LNCAP (cell line): Measurements from ENCODE around the gene DNAH10.

Source experiments
- TF ChIP-seq, protein P1 (sequence below): fragments of 450-650 bp; IDR thresholded peaks from 2 replicates; pipeline ENCODE4 v1.5.1; 2017; ENCODE audit warnings: mild to moderate bottlenecking

DNAH10 gene

DNA sequence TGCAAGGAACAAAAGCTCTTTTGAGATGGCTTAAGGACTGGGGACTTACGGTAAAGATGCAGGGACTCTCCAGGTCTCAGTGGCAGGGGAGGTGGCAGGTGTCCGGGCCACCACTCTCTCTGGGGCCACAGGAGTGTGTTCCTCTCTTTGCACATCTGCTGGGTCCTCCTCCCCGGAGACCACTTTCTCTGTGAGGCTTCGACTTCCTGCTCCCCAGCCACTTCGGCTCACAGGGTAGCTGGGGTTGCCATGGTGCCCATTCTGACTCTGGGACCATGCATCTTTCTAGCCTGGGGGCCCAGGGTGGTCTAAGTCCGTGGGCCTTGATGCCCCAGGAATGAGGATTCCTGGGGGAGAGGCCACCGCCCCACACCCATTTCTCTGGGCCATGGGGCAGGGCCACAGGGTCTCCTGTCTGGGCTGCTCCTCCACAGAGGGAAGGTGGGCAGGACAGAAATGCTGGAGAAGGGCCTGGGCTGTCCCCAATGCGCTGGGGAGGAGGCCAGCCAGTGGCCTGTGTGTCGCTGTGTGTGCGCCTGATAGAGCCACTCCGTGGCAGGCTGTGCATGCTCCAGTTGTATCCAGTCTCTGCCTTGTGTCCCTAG is 172.0 kb downstream of the DNAH10 start:
- TF ChIP-seq, protein P1, sequence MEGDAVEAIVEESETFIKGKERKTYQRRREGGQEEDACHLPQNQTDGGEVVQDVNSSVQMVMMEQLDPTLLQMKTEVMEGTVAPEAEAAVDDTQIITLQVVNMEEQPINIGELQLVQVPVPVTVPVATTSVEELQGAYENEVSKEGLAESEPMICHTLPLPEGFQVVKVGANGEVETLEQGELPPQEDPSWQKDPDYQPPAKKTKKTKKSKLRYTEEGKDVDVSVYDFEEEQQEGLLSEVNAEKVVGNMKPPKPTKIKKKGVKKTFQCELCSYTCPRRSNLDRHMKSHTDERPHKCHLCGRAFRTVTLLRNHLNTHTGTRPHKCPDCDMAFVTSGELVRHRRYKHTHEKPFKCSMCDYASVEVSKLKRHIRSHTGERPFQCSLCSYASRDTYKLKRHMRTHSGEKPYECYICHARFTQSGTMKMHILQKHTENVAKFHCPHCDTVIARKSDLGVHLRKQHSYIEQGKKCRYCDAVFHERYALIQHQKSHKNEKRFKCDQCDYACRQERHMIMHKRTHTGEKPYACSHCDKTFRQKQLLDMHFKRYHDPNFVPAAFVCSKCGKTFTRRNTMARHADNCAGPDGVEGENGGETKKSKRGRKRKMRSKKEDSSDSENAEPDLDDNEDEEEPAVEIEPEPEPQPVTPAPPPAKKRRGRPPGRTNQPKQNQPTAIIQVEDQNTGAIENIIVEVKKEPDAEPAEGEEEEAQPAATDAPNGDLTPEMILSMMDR, result no peak

DNA sequence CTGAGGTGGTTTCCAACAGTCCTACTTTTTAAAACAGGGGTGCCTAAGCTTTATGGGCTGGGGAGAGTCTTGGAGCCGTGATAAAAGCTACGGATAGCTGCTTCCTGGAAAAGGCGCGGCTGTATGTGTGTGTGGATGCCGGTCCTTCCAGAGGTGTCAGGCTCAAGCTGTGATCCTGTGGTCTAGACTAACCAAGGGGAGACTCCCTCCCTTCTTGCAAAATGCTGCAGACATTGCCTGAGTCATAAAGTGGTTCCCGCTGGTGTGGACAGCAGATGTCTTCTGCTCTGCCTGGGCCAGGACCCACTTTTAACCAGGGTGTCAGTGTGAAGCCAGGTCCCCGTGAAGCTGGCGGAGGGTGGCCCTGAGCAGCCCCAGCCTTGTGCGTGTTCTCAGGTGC is 172.7 kb downstream of the DNAH10 start:
- TF ChIP-seq, protein P1, result no peak

DNA sequence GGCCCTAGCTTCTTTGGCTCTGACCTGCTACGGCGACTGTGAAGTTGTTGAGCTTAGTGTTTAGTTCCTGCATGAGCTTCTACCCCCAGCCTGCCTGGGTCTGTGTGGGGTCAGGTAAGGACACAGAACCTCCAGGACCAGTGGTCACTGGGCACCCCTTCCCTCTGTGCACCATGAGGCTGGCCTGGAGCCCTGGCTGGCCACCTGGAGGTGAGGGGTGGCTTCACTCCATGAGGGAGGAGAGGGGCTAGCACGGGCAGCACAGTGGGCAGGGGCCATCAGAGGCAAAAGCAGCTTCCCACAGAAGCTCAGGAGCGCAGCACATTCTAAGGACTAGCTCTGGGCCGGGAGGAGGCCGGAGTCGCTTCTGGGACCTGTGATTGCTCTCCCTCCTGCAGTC is 173.9 kb downstream of the DNAH10 start:
- TF ChIP-seq, protein P1, result no peak

DNA sequence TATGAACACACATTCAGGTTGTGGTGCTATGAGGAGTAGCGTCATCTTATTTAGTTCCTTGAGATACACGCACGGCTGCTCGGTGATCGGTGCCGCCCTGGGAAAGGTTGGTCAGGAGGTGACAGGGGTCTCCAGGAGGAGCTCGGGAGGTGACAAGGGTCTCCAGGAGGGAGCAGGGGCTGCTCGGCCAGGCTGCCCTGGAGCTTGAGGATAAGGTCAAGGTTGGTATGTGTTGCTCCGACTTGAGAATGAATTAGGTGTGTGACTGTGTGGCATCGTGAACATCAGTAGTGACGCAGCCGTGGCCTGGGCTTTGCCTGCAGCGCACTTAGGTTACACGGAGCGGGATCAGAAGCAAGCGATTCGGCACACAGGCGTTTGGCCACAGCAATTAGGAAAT is 174.4 kb downstream of the DNAH10 start:
- TF ChIP-seq, protein P1, result no peak

DNA sequence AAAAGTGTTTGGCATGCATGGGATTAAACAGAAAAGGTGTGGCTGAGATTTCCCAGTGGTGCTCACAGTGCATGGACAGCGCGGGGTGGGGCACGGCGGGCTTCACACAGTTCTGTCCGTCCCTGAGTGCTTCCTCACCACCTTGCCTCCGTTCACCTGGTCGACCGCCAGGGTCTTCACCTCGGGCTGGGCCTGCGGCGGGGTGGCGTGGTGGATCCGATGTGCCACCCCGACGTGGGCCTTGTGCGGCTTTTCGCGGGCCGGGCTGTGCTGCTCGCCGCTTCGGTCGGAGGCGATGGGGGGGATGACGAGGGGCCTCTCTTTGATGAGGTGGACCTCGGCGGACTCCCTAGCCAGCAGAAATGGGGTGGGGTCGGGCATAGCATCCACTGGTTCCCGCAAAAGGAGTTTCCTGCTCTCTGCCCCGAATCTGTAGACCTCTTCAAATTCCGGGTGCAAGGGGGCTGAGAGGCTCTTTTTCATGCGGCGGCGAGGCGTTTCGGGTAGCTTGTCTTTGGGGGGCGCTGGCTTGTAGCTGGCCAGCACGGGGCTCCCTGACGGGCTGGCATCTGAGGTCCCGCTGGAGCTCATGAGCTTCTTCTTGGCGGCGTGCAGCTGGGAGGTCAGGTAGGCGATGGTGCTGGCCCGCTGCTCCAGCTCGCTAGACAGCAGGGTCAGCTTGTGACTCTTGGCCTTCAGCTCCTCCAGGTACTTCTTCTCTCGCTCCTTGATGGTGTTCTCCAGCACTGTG is 175.0 kb downstream of the DNAH10 start:
- TF ChIP-seq, protein P1, result no peak

DNA sequence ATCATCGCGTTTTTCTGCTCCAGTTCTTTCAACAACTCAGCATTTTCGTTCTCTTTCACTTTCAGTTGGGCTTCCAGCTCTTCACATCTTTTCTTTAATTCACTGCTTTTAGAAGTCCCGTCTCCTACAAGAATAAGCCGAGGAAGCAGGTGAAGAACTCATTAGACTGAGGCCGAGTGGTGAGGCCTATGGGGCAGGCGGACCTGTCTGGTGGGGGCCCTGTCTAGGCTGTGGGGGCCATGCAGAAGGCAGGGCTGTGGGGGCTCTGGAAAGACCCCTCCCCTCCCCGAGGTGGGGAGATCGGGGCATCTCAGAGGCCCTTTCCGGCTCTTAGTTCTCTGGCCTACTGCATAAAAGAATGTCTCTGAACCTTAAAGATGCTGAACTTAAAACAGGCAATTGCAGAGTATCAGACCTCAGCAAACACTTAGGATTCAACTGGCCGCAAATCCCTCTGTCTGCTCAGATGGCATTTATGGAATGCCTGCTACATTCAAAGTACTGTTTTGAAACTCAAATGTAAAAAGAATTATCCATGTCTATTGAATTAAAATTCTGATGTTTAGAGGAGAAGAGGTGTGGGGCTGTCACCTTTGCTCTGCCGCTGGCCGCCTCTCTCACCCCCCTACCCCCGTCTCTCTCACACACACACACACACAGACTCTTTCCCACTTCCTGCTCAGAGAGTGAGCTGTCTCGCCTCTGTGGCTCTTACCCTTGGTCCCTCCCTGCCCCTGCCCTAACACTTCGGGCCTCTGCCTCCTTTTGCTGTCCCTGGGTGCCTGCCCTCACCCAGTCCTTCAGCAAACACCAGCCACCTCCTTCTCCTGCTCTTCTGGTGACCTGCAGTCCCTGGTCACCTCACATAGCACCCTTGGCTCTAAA is 175.8 kb downstream of the DNAH10 start:
- TF ChIP-seq, protein P1, result no peak

DNA sequence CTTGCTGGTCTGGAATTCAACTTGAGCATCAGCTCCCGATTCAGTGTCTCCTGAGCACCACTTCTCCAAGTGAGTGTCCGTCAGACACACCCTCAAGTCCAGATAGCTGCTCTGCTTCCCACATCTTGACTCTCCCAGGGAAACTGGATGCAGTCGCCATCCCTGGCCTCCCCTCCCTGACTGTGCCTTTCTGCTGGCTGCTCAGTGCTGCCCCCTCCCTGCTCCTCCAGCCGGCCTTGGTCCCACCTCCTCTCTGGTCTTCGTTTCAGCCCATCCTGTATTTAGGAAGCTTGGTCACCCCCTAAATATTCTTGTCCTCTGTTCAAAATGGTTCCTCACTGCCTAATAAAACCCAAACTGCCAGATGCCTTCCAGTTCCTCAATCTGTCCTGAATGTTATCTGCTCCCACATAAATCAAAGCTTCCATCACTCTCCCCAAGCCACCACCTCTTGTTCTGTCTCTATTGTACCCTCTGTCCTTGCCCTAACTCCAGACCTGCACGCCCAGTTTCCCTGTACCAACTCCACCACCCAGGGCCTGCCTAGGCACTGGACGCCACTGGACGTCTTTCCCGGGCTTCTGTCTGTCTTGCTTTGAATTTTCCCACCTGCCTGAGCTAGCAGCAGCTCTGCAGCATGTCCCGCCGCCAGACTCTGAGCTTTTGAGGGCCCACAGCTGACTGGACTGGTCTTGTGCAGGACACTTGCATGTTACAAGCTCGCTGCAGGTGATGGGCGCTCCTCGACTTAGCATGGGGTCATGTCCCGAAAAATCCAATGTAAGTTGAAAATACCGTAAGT is 176.8 kb downstream of the DNAH10 start:
- TF ChIP-seq, protein P1, result peak; percentile 33; the same call in 1 of the 2 replicates
